ENCODE measurements around the gene IDH2. TPM values are rescaled to one million over a fixed set of nuclear protein-coding genes. Genes with fewer than 3 reads are reported as not detected.

Gene IDH2
- total RNA-seq, 2 experiments from 2014 or later, result 218 to 224 TPM

DNA sequence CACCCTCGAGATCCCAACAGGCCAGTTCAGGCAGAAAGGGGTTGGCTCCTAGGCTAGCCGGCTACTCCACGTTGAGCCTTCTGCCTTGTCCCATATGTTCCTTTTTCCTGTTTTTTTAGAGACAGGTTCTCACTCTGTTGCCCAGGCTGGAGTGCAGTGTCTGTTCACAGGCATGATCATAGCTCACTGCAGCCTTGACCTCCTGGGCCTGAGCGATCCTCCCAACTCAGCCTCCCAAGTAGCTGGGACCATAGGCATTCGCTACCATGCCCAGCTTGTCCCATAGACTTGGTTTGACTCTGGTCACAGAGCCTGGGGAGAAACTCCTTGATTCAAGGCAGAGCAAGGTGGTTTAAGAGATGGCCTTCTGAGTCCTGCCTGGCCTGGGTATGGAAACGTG, 68.8 kb downstream of the IDH2 start:
- Mint-ChIP-seq H3K36me3 (ENCODE audit: low read depth) (peaks cover 10% of the 10 kb centered on the region), H3K4me3 (no peak overlapping the region), H3K27ac (peak overlapping the region; percentile 84), H3K9me3 (no peaks in the 10 kb centered on the region), H3K27me3 (no peaks in the 10 kb centered on the region), H3K4me1 (peaks cover 79% of the 10 kb centered on the region)
- no peak for DNase-seq
- POLR2A ChIA-PET, result interaction anchor here (1.0 to 7.0 kb wide), 9 partner anchors 10 to 69 kb away, joined by 3 to 46 read pairs (median 6); partner anchors contain the start of genes IDH2 and ZNF710
- CTCF ChIA-PET, result interaction anchor here (1.3 to 1.9 kb wide), 3 partner anchors 20 to 38 kb away, joined by 3 to 9 read pairs (median 7); no protein-coding TSS in a partner anchor

Other genes starting within 250 kb of the IDH2 start
- 10 to 100 TPM; 28.3 to 30.3 TPM for gene AP3S2, start 208.5 kb downstream of the IDH2 start, total RNA-seq
- gene ARPIN, start 189.5 kb downstream of the IDH2 start, total RNA-seq, result not detected
- gene ZNF710, start 101.1 kb downstream of the IDH2 start, total RNA-seq, result 10 to 100 TPM; 19.4 to 20.7 TPM
- 10 to 100 TPM; 29.7 to 29.9 TPM for gene SEMA4B, start 98.9 kb upstream of the IDH2 start, total RNA-seq
- gene CIB1, start 131.5 kb upstream of the IDH2 start, total RNA-seq, result 100 to 1,000 TPM; 118 to 120 TPM
- gene GDPGP1, start 131.7 kb upstream of the IDH2 start, total RNA-seq, result 10 to 100 TPM; 10.3 to 10.5 TPM
- under 1 TPM; 0.45 to 0.58 TPM for gene TTLL13, start 147.1 kb upstream of the IDH2 start, total RNA-seq
- 10 to 100 TPM; 27.4 to 28.3 TPM for gene NGRN, start 163.2 kb upstream of the IDH2 start, total RNA-seq
- gene ZNF774, start 249.8 kb upstream of the IDH2 start, total RNA-seq, result 1 to 10 TPM in 1 of 2 experiments, under 1 TPM in 1; 0.83 to 1.0 TPM